H9 (cell line): ENCODE data around the gene KIAA1614. TPM values are rescaled to one million over a fixed set of nuclear protein-coding genes. Genes with fewer than 3 reads are reported as not detected.
A peak's percentile ranks its signal among the peaks of the same experiment; 100 is the strongest.

ENCODE experiments used
- DNase-seq: peaks from one replicate; pipeline ENCODE4 v3.0.0-alpha.2; 2017
- H2AFZ ChIP-seq: one replicate; pipeline ENCODE4 v1.6.1; 2013; ENCODE audit warnings: mild to moderate bottlenecking, low read length, control low read depth, moderate library complexity
- H2AK5ac ChIP-seq: 2 replicates; pipeline ENCODE4 v1.6.1; 2013; ENCODE audit warnings: low read length, control low read depth, mixed read lengths; ENCODE audit not compliant: insufficient read length
- H2BK120ac ChIP-seq: one replicate; pipeline ENCODE4 v1.6.1; 2013; ENCODE audit warnings: low read depth, mild to moderate bottlenecking, low read length, control low read depth, inconsistent platforms; ENCODE audit not compliant: poor library complexity, severe bottlenecking
- H2BK12ac ChIP-seq: 2 replicates; pipeline ENCODE4 v1.6.1; 2013; ENCODE audit warnings: low read length, control low read depth, mixed read lengths, low read depth; ENCODE audit not compliant: insufficient read length
- H2BK15ac ChIP-seq: 2 replicates; pipeline ENCODE4 v1.6.1; 2013; ENCODE audit warnings: low read depth, low read length, control low read depth
- H2BK20ac ChIP-seq: one replicate; pipeline ENCODE4 v1.6.1; 2013; ENCODE audit warnings: low read depth, mild to moderate bottlenecking, low read length, control low read depth, inconsistent platforms; ENCODE audit not compliant: poor library complexity, severe bottlenecking
- H2BK5ac ChIP-seq: 2 replicates; pipeline ENCODE4 v1.6.1; 2013; ENCODE audit warnings: low read length, control low read depth, mixed read lengths; ENCODE audit not compliant: insufficient read length
- H3K14ac ChIP-seq: 2 replicates; pipeline ENCODE4 v1.6.1; 2013; ENCODE audit warnings: low read length, control low read depth; ENCODE audit not compliant: insufficient read depth
- H3K18ac ChIP-seq: 2 replicates; pipeline ENCODE4 v1.6.1; 2013; ENCODE audit warnings: low read depth, mild to moderate bottlenecking, mixed read lengths, low read length, control low read depth; ENCODE audit not compliant: insufficient read length
- H3K23ac ChIP-seq: 2 replicates; pipeline ENCODE4 v1.6.1; 2013; ENCODE audit warnings: low read length, control low read depth, mixed read lengths, low read depth; ENCODE audit not compliant: insufficient read length
- H3K23me2 ChIP-seq: 2 replicates; pipeline ENCODE4 v1.6.1; 2013; ENCODE audit warnings: low read depth, mild to moderate bottlenecking, mixed read lengths, low read length, control low read depth; ENCODE audit not compliant: insufficient read length, poor library complexity, severe bottlenecking
- H3K27ac ChIP-seq: 2 replicates; pipeline ENCODE4 v1.5.1; 2013; ENCODE audit warnings: low read length, control low read depth, mixed read lengths, low read depth; ENCODE audit not compliant: insufficient read length
- H3K27me3 ChIP-seq: 2 replicates; pipeline ENCODE4 v1.6.1; 2013; ENCODE audit warnings: low read length, control low read depth, inconsistent platforms; ENCODE audit not compliant: insufficient read depth
- H3K4ac ChIP-seq: 2 replicates; pipeline ENCODE4 v1.6.1; 2013; ENCODE audit warnings: low read depth, mild to moderate bottlenecking, control low read depth, inconsistent platforms, low read length, moderate library complexity
- H3K4me1 ChIP-seq: 2 replicates; pipeline ENCODE4 v1.6.1; 2013; ENCODE audit warnings: low read length, control low read depth, inconsistent platforms; ENCODE audit not compliant: insufficient read depth
- H3K4me2 ChIP-seq: 2 replicates; pipeline ENCODE4 v1.6.1; 2013; ENCODE audit warnings: low read length, control low read depth, mixed read lengths; ENCODE audit not compliant: insufficient read length, insufficient read depth
- H3K56ac ChIP-seq: 2 replicates; pipeline ENCODE4 v1.6.1; 2013; ENCODE audit warnings: low read depth, mild to moderate bottlenecking, mixed read lengths, low read length, control low read depth; ENCODE audit not compliant: insufficient read length
- H3K79me1 ChIP-seq: 2 replicates; pipeline ENCODE4 v1.6.1; 2013; ENCODE audit warnings: low read depth, mild to moderate bottlenecking, moderate library complexity, low read length, control low read depth, inconsistent platforms; ENCODE audit not compliant: insufficient read depth, poor library complexity, severe bottlenecking
- H3K79me2 ChIP-seq: 2 replicates; pipeline ENCODE4 v1.6.1; 2013; ENCODE audit warnings: low read length, control low read depth, inconsistent platforms; ENCODE audit not compliant: insufficient read depth
- H3K9ac ChIP-seq: 2 replicates; pipeline ENCODE4 v1.6.1; 2013; ENCODE audit warnings: low read length, control low read depth, mixed read lengths; ENCODE audit not compliant: insufficient read length; ENCODE audit errors: extremely low read depth
- H3K9me3 ChIP-seq: one replicate; pipeline ENCODE4 v1.6.1; 2013; ENCODE audit warnings: low read depth, low read length, inconsistent platforms; ENCODE audit not compliant: control insufficient read depth
- H3T11ph ChIP-seq: one replicate; pipeline ENCODE4 v1.6.1; 2013; ENCODE audit warnings: mild to moderate bottlenecking, low read length, control low read depth, inconsistent platforms
- H4K20me1 ChIP-seq: one replicate; pipeline ENCODE4 v1.6.1; 2013; ENCODE audit not compliant: control insufficient read depth, insufficient read length, insufficient read depth
- H4K5ac ChIP-seq: 2 replicates; pipeline ENCODE4 v1.6.1; 2013; ENCODE audit warnings: low read depth, mild to moderate bottlenecking, mixed read lengths, low read length, control low read depth; ENCODE audit not compliant: insufficient read length
- H4K8ac ChIP-seq: replicated peaks from 2 replicates; pipeline ENCODE4 v1.6.1; 2013; ENCODE audit warnings: low read length, control low read depth, mixed read lengths, low read depth; ENCODE audit not compliant: insufficient read length
- H4K91ac ChIP-seq: 2 replicates; pipeline ENCODE4 v1.6.1; 2013; ENCODE audit warnings: low read depth, mild to moderate bottlenecking, moderate library complexity, mixed read lengths, low read length, control low read depth; ENCODE audit not compliant: insufficient read length
- H3K27ac Mint-ChIP-seq, 3 experiments: 2 replicates in 2 of 3; 3 replicates in 1 of 3; pipeline ENCODE4 v1.8.0; 2020 to 2021; ENCODE audit warnings: mixed read lengths in 3 of 3, mild to moderate bottlenecking in 1 of 3, moderate library complexity in 1 of 3
- H3K27me3 Mint-ChIP-seq: 2 replicates; pipeline ENCODE4 v1.8.0; 2021; ENCODE audit warnings: low read depth, mild to moderate bottlenecking, moderate library complexity, mixed read lengths
- H3K36me3 Mint-ChIP-seq, 3 experiments: 2 replicates in 2 of 3; 3 replicates in 1 of 3; pipeline ENCODE4 v1.8.0; 2020 to 2021; ENCODE audit warnings: low read depth in 3 of 3, mixed read lengths in 3 of 3; ENCODE audit not compliant: insufficient read depth in 1 of 3
- H3K4me1 Mint-ChIP-seq, 2 experiments: 2 replicates each; pipeline ENCODE4 v1.8.0; 2020; ENCODE audit warnings: mixed read lengths in 2 of 2
- H3K4me3 Mint-ChIP-seq, 2 experiments: 2 replicates in 1 of 2; 3 replicates in 1 of 2; pipeline ENCODE4 v1.8.0; 2020 to 2021; ENCODE audit warnings: mild to moderate bottlenecking in 2 of 2, mixed read lengths in 2 of 2, moderate library complexity in 1 of 2
- H3K9me3 Mint-ChIP-seq, 2 experiments: 2 replicates in 1 of 2; 3 replicates in 1 of 2; pipeline ENCODE4 v1.8.0; 2020; ENCODE audit warnings: mild to moderate bottlenecking in 2 of 2, mixed read lengths in 2 of 2, moderate library complexity in 1 of 2
- CTCF ChIP-seq: fragments of 200-600 bp; sonication (generic); conservative IDR thresholded peaks from 3 replicates; pipeline ENCODE4 v1.8.0; 2021; ENCODE audit warnings: antibody characterized with exemption, mild to moderate bottlenecking
- WGBS: extraction: QIAGEN DNeasy Blood & Tissue Kit; methylation state at CpG from one replicate; pipeline ENCODE4 v1.1.7; 2013; ENCODE audit warnings: missing lambda C conversion rate, low lambda C conversion rate, mixed read lengths; ENCODE audit not compliant: insufficient read length; ENCODE audit errors: extremely low coverage; 5-methylcytosine and 5-hydroxymethylcytosine counted together
- total RNA-seq: library from RNA; stranded (reverse); gene quantifications from 2 replicates; pipeline ENCODE4 v1.2.1, GENCODE V29; 2021

Gene KIAA1614
- total RNA-seq, 1 experiment from 2014 or later = 1.3 TPM

GRCh38 chr1:180951836-180952656 is 39.3 kb downstream of the KIAA1614 start:
- no peak overlapping the region; the same call in 1 of the 2 replicates for H3K14ac ChIP-seq
- H2BK12ac ChIP-seq = no peak overlapping the region
- no peak overlapping the region for H2AFZ ChIP-seq
- no peaks in the 10 kb centered on the region for H4K20me1 ChIP-seq
- H4K8ac ChIP-seq = no peak overlapping the region
- no peaks in the 10 kb centered on the region for H3K27me3 ChIP-seq
- DNase-seq = no peak
- WGBS = no CpG with 5 or more reads among the region's 5 CpGs
- Mint-ChIP-seq H3K27ac (peak overlapping the region in 1 of 3 experiments; percentile 67; a peak in 3 of 7 replicates), H3K4me1 (peaks cover 13 to 28% of the 10 kb centered on the region in 2 experiments), H3K36me3 (peaks cover 0 to 21% (median 9%) of the 10 kb centered on the region in 3 experiments; a peak in 5 of 7 replicates), H3K4me3 (no peak overlapping the region), H3K9me3 (no peaks in the 10 kb centered on the region), H3K27me3 (no peaks in the 10 kb centered on the region)
- no peak overlapping the region for H4K5ac ChIP-seq
- H3K23me2 ChIP-seq = no peaks in the 10 kb centered on the region
- no peaks in the 10 kb centered on the region for H3K79me1 ChIP-seq
- no peaks in the 10 kb centered on the region for H3K4me1 ChIP-seq
- no peak overlapping the region for H3K23ac ChIP-seq
- no peak overlapping the region for H3K56ac ChIP-seq
- H2BK120ac ChIP-seq = no peak overlapping the region
- no peak overlapping the region for H3K27ac ChIP-seq
- TF ChIP-seq CTCF = no peak
- no peak overlapping the region for H3K18ac ChIP-seq
- H3K9ac ChIP-seq = no peak overlapping the region
- no peak overlapping the region for H4K91ac ChIP-seq
- no peak overlapping the region for H3K4ac ChIP-seq
- no peak overlapping the region for H2BK15ac ChIP-seq
- H2BK20ac ChIP-seq = no peak overlapping the region
- no peak overlapping the region for H3T11ph ChIP-seq
- no peaks in the 10 kb centered on the region for H3K9me3 ChIP-seq
- no peak overlapping the region for H3K4me2 ChIP-seq
- H2BK5ac ChIP-seq = no peak overlapping the region
- no peak overlapping the region for H2AK5ac ChIP-seq
- H3K79me2 ChIP-seq = no peaks in the 10 kb centered on the region
